Choroid plexus epithelial cell (primary cell): ENCODE measurements around the gene ELAVL2.

Source experiments
- DNase-seq: peaks from one replicate; pipeline ENCODE4 v3.0.0-alpha.2; 2010; ENCODE audit warnings: low read depth
- H3K4me3 ChIP-seq: 2 replicates; pipeline ENCODE4 v1.5.1; 2011; ENCODE audit warnings: low read depth, mild to moderate bottlenecking, control low read depth, low read length, moderate library complexity
- TF ChIP-seq, protein P1 (sequence below): conservative IDR thresholded peaks from 2 replicates; pipeline ENCODE4 v1.5.1; 2011; ENCODE audit warnings: low read depth, mild to moderate bottlenecking, control low read depth, inconsistent platforms, low read length, moderate library complexity

The ELAVL2 gene

DNA sequence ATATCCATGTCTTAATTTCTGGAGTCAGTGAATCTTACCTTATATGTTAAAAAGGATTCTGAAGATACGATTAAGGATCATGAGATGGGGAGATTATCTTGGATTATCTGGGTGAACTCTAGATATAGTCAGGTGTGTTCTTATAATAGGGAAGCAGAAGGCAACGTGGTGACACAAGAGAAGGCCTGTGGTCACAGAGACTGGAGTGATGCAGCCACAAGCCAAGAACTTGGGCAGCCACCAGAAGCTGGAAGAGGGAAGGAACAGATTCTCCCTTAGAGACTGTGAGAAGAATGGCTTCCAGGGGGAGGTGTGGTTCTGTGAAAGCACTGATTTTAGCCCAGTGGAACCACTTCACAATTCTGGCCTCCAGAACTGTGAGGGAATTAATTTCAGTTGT is 177.4 kb downstream of the ELAVL2 start:
- no peak overlapping the region for H3K4me3 ChIP-seq
- TF ChIP-seq, protein P1, sequence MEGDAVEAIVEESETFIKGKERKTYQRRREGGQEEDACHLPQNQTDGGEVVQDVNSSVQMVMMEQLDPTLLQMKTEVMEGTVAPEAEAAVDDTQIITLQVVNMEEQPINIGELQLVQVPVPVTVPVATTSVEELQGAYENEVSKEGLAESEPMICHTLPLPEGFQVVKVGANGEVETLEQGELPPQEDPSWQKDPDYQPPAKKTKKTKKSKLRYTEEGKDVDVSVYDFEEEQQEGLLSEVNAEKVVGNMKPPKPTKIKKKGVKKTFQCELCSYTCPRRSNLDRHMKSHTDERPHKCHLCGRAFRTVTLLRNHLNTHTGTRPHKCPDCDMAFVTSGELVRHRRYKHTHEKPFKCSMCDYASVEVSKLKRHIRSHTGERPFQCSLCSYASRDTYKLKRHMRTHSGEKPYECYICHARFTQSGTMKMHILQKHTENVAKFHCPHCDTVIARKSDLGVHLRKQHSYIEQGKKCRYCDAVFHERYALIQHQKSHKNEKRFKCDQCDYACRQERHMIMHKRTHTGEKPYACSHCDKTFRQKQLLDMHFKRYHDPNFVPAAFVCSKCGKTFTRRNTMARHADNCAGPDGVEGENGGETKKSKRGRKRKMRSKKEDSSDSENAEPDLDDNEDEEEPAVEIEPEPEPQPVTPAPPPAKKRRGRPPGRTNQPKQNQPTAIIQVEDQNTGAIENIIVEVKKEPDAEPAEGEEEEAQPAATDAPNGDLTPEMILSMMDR, result no peak
- DNase-seq, result no peak

- no peak for DNase-seq
- H3K4me3 ChIP-seq, result no peak overlapping the region
- TF ChIP-seq, protein P1, result no peak
Observed at GRCh38 chr9:23644896-23645295, 181.1 kb downstream of the ELAVL2 start.

DNA sequence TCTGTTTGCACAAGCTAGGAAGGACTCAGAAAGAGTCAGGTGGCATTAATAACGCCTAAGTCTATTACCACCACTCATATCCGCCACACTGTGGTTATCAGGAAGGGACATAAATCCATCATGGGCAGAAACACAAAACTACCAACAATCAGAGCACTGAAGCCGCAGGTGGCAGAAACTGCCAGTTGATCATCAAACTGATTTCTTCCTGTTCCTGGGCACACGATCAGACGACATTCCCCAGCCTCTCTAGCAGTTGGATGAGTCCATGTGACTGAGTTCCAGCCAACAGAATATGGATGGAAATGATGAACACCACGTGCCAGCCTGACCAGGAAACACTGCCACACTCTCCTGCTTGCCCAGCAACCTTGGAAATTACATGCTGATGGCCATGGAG is 181.7 kb downstream of the ELAVL2 start:
- no peak for DNase-seq
- H3K4me3 ChIP-seq, result no peak overlapping the region
- TF ChIP-seq, protein P1, result no peak

DNA sequence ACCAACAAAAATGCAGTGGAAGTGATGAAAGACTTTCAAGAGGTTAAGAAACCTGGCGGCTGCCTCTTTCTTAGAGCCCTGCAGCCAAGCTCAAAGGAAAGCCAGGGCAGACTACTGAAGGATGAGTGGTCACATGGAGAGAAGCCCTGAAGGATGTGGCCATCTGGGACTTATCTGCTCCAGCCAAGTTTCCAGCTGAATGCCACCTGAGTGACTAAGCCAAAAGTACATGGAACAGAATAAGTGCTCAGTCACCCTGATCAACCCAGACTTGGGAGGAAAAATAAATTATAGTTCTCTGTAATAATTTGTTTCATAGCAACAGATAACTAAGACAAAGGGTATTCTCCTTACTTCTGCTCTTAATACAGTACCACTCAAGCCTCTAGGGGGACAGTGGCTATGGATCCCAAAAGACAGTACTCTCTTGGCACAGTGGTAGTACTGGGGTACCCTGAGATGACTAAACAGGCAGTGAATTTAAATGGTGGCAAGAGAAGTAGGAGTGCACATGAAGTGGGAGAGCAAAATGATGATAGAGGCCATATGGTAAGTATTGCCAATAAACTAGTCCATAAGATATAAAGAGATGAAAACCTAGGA is 182.3 kb downstream of the ELAVL2 start:
- TF ChIP-seq, protein P1, result no peak

More for the DNA sequence above, 182.3 kb downstream of the ELAVL2 start:
- no peak overlapping the region for H3K4me3 ChIP-seq
- DNase-seq, result no peak
